Heart left ventricle (tissue), 16 donors: ENCODE results near the gene ZC3H12C. TPM values are rescaled to one million over a fixed set of nuclear protein-coding genes. Genes with fewer than 3 reads are reported as not detected.

ENCODE experiments used
- ATAC-seq, 4 donors: fragments of 200-7000 bp; cut with Tn5 transposase; one replicate each; pipeline ENCODE4 v1.9.1; 2020 to 2022; ENCODE audit warnings: moderate library complexity in 4 of 4, mild to moderate bottlenecking in 3 of 4, moderate number of reproducible peaks in 1 of 4
- DNase-seq, 5 donors: peaks; one replicate each; pipeline ENCODE4 v3.0.0-alpha.2; 2020
- H3K27ac ChIP-seq, 12 donors: fragments of 200-600 bp; sonication (generic) in 4 of 12; one replicate each; pipeline versions ENCODE4 v1.5.0 to v1.8.0; 2016 to 2022; ENCODE audit warnings: mild to moderate bottlenecking in 2 of 12
- H3K27me3 ChIP-seq, 9 donors: fragments of 200-600 bp; sonication (generic) in 2 of 9; one replicate each; pipeline versions ENCODE4 v1.5.1 to v1.8.0; 2016 to 2022; ENCODE audit warnings: mild to moderate bottlenecking in 3 of 9
- H3K36me3 ChIP-seq, 9 donors: fragments of 200-600 bp; sonication (generic) in 2 of 9; one replicate each; pipeline versions ENCODE4 v1.5.0 to v1.8.0; 2018 to 2022; ENCODE audit warnings: mild to moderate bottlenecking in 2 of 9
- H3K4me1 ChIP-seq, 12 donors: fragments of 200-600 bp; sonication (generic) in 4 of 12; one replicate each; pipeline versions ENCODE4 v1.5.0 to v1.8.0; 2016 to 2022; ENCODE audit warnings: mild to moderate bottlenecking in 3 of 12
- H3K4me3 ChIP-seq, 12 donors: fragments of 200-600 bp; sonication (generic) in 4 of 12; one replicate each; pipeline versions ENCODE4 v1.5.0 to v1.8.0; 2017 to 2022; ENCODE audit warnings: mild to moderate bottlenecking in 9 of 12, moderate library complexity in 4 of 12
- H3K9me3 ChIP-seq, 12 donors: fragments of 200-600 bp; sonication (generic) in 4 of 12; one replicate each; pipeline versions ENCODE4 v1.5.0 to v1.8.0; 2016 to 2022; ENCODE audit warnings: mild to moderate bottlenecking in 1 of 12
- POLR2A ChIP-seq, 2 donors: fragments of 450-650 bp; IDR thresholded peaks; one replicate each; pipeline ENCODE4 v1.6.1; 2017; ENCODE audit warnings: antibody characterized with exemption in 2 of 2, mild to moderate bottlenecking in 2 of 2, moderate library complexity in 2 of 2
- WGBS, 4 donors: extraction: QIAGEN DNeasy Blood & Tissue Kit in 2 of 4; methylation state at CpG; one replicate each; pipeline versions ENCODE4 v1.1.5 to v1.1.7; 2013 to 2018; 5-methylcytosine and 5-hydroxymethylcytosine counted together
- intact Hi-C, 10 donors: fragments of 100-400 bp; cut with DNase I; formaldehyde crosslinking; loops; one replicate each; pipeline versions ENCODE4 v1.11.1 to v1.14.2; 2022
- polyA plus RNA-seq, 2 donors: library from polyadenylated mRNA; stranded (reverse); fragments of 200-250 nt; gene quantifications; one replicate each; pipeline ENCODE4 v1.2.3, GENCODE V29; 2013
- total RNA-seq, 9 donors: library from RNA; depleted of rRNA in 2 of 9; stranded (reverse); fragments of >200 nt in 2 of 9; fragmentation: NEBNext Ultra II Directional in 3 of 9; extraction: Animal tissue kit (Norgen Biotek cat#: 25700) in 3 of 9; gene quantifications; one replicate each; pipeline versions ENCODE4 v1.1.0 to v1.2.4, GENCODE V29; 2016 to 2023
- TF ChIP-seq, protein P1 (sequence below), 12 donors: fragments of 200-600 bp; sonication (generic) in 4 of 12; IDR thresholded peaks; one replicate each; pipeline versions ENCODE4 v1.5.0 to v1.8.0; 2018 to 2022; ENCODE audit warnings: antibody characterized with exemption in 12 of 12, mild to moderate bottlenecking in 5 of 12
- donor health status: ischemic (EF 13 %, LVEDD 7.1; RV severe dilation, severe dysfunction).
- donor health status: healthy with polysubstance abuse.
- donor health status: DM: no; HTN: yes; CAD: no.
- donor health status: DM: no; HTN: no; CAD: no.
- donor health status: ischemic (EF 25% LVEDD 6.9; RV normal size, moderate dysfunction).
- donor health status: ischemic (EF 25% LVEDD 5.7; RV mildly dilated, moderate dysfunction).
- donor health status: healthy.
- donor health status: DM: yes; HTN: yes; CAD: no.
- donor health status: ischemic (EF 35%, LVEDD 5.7; RV mildly dilated, moderate dysfunction).
- donor health status: nonischemic (EF 11% LVEDD 7.7; RV severe dilation, severe dysfunction).
- donor health status: DM: yes; HTN: yes; CAD: no.
- donor health status: PGD.
- donor health status: ischemic (EF 29% LVEDD 5.4; RV normal size, mild dysfunction).
- donor health status: nonischemic (EF 23%, LVEDD 6.1; RV moderate dilation, normal function).

The ZC3H12C gene
- total and polyA plus RNA-seq, 11 donors, result 2.1 to 24.3 (median 17.3) TPM

DNA sequence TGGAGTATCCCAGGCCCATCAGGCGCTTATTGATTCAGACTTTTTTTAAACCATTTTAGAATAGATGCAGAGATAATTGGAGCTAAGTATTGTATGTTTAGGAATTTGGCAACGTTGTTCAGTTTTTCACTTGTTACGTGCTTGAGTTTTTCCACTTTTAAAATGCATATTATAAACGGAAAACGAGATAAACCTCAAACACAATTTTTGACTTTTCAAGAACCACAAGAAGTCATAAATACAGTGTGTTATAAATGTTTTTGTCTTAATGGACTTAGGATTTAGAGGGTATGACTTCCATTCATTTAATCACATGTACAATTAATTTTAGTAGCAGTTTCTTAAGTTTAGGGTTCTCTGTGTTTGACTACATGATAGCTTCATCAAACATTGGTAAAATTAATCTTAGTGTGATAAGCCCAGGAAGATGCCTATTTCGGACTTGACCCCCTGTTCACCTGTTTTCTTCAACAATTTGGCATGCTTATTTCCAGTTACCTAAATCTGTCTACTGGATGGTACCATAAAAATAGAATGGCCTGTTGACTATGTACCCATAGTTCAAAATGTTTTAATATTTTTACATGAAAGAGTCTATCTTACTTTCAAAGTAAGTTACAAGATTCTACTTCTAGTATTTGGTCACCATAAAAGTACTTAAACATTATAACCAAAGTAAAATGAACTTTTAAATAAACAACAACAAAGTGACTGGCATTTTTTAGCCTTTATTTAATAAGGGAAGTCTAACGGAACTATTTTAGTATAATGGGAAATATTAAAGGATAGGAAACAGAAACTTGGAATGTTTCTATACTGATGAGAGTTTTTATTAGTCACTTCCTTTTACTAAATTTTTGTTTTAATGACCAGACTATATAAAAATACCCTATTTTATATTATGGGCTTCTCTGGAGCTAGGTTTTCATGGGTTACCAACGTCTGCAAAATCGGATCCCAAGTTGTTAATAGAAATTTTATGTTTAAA is 1.4 kb downstream of the ZC3H12C start:
- Histone ChIP-seq H3K27ac (peak overlapping the region in 11 of 12 donors; percentile 76 to 99 (median 94)), H3K9me3 (no peaks in the 10 kb centered on the region), H3K36me3 (no peaks in the 10 kb centered on the region), H3K4me3 (peak overlapping the region in 11 of 12 donors; percentile 74 to 93 (median 84)), H3K4me1 (peaks cover 0 to 38% (median 20%) of the 10 kb centered on the region in 12 donors), H3K27me3 (no peaks in the 10 kb centered on the region)
- intact Hi-C loops, result loop anchor here in 3 of 10 donors (5.0 to 10.0 kb wide), 2 partner anchors 147 to 200 kb away; partner anchors contain the start of gene RDX (in 1 of the 3)
- TF ChIP-seq, protein P1, sequence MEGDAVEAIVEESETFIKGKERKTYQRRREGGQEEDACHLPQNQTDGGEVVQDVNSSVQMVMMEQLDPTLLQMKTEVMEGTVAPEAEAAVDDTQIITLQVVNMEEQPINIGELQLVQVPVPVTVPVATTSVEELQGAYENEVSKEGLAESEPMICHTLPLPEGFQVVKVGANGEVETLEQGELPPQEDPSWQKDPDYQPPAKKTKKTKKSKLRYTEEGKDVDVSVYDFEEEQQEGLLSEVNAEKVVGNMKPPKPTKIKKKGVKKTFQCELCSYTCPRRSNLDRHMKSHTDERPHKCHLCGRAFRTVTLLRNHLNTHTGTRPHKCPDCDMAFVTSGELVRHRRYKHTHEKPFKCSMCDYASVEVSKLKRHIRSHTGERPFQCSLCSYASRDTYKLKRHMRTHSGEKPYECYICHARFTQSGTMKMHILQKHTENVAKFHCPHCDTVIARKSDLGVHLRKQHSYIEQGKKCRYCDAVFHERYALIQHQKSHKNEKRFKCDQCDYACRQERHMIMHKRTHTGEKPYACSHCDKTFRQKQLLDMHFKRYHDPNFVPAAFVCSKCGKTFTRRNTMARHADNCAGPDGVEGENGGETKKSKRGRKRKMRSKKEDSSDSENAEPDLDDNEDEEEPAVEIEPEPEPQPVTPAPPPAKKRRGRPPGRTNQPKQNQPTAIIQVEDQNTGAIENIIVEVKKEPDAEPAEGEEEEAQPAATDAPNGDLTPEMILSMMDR (IDR thresholded peaks at IDR 0.05), result no peak
- TF ChIP-seq POLR2A (IDR thresholded peaks at IDR 0.05), result no peak
- 30 to 48% (median 40%) methylated on average over 9 of the region's 9 CpGs for WGBS, 4 donors
- no peak for DNase-seq
- no peak for ATAC-seq

DNA sequence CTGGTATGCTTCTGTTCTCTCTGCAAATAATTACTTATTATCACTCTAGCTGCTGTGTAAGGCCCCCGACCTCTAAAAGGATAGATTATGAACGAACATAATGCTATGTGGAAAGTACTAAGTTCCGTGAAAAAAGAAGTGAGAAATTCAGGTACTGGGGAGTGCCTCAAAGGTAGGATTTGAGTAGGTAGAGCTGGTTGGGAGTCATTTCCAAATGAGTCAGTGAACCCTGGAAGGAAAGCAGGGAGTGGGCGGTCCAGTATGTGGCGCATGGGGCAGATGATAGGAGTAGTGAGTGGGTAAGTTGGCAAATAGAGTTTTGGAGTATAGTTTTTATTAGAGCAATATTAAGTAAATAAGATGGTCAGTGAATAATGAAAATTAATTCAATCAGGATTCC is 2.4 kb downstream of the ZC3H12C start:
- ATAC-seq, result no peak
- intact Hi-C loops, result loop anchor here in 1 of 10 donors (10.0 kb wide), 1 partner anchor 199 kb away; the partner anchor contains the start of gene RDX

DNA sequence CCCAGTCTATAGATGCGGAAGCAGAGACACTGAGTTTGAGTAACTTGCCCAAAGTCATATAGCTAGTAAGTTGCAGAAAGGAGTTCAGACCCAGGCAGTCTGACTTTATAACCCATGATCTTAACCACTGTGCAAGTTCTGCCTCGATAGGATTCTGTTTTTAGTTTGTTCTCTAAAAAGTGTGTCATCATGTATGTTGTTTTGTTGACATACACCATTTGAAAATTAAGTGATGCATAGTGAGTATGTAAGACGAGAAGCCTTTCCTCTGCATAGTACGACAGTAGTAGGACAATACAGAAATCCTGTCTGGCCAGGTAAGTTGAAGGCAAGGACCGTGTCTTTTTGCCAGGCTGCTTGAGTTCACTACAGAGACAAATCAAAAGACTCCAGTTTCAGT is 3.3 kb downstream of the ZC3H12C start:
- Histone ChIP-seq H3K27ac (no peak overlapping the region), H3K27me3 (no peaks in the 10 kb centered on the region), H3K4me1 (peaks cover 0 to 45% (median 20%) of the 10 kb centered on the region in 12 donors), H3K9me3 (peaks cover 0 to 3% (median 0%) of the 10 kb centered on the region in 12 donors), H3K36me3 (no peaks in the 10 kb centered on the region), H3K4me3 (no peak overlapping the region)
- 78 to 82% (median 80%) methylated on average over 5 of the region's 5 CpGs for WGBS, 4 donors
- TF ChIP-seq, protein P1 (IDR thresholded peaks at IDR 0.05), result no peak
- no peak for TF ChIP-seq POLR2A (IDR thresholded peaks at IDR 0.05)
- ATAC-seq, result no peak
- intact Hi-C loops, result loop anchor here in 1 of 10 donors (10.0 kb wide), 1 partner anchor 198 kb away; the partner anchor contains the start of gene RDX
- no peak for DNase-seq

More for the DNA sequence above, 2.4 kb downstream of the ZC3H12C start:
- Histone ChIP-seq H3K4me3 (no peak overlapping the region), H3K4me1 (peaks cover 0 to 42% (median 20%) of the 10 kb centered on the region in 12 donors), H3K36me3 (no peaks in the 10 kb centered on the region), H3K27me3 (no peaks in the 10 kb centered on the region), H3K9me3 (no peaks in the 10 kb centered on the region), H3K27ac (peak overlapping the region in 1 of 12 donors; percentile 99)
- TF ChIP-seq POLR2A (IDR thresholded peaks at IDR 0.05), result no peak
- TF ChIP-seq, protein P1 (IDR thresholded peaks at IDR 0.05), result no peak
- WGBS, 4 donors, result 76 to 91% (median 83%) methylated on average over 5 of the region's 5 CpGs
- DNase-seq, result no peak

DNA sequence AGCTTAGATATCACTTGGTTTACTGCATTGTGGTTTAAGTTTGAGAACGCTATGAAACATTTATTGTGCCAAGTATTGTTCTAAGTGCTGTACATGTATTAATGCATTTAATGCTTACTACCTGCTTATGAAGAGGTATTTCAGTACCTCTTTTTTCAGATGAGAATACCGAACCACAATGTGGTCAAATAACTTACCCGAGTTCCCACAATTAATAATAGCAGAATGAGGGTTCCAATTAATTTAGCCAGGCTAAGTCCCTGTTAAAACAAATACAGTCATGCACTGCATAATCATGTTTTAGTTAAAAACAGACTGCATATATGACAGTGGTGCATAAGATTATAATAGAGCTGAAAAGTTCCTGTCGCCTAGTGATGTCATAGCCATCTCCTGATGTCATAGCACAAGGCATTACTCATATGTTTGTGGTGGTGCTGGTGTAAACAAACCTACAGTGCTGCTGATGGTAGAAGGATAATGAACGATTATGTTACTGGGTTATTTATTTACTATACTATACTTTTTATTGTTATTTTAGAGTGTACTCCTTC is 4.3 kb downstream of the ZC3H12C start:
- no peaks in the 10 kb centered on the region for H3K36me3 ChIP-seq
- ATAC-seq (no peak), DNase-seq (no peak)
- no peak for TF ChIP-seq POLR2A (IDR thresholded peaks at IDR 0.05)
- TF ChIP-seq, protein P1 (IDR thresholded peaks at IDR 0.05), result no peak
- intact Hi-C loops, result loop anchor here in 1 of 10 donors (10.0 kb wide), 1 partner anchor 197 kb away; the partner anchor contains the start of gene RDX
- no peak overlapping the region for H3K27ac ChIP-seq
- no peak overlapping the region for H3K4me3 ChIP-seq
- H3K4me1 ChIP-seq, result peaks cover 0 to 40% (median 18%) of the 10 kb centered on the region in 12 donors
- no peaks in the 10 kb centered on the region for H3K27me3 ChIP-seq
- H3K9me3 ChIP-seq, result peaks cover 0 to 8% (median 0%) of the 10 kb centered on the region in 12 donors
- WGBS, 4 donors, result 90 to 93% (median 91%) methylated on average over 5 of the region's 5 CpGs
